Endothelial cell of umbilical vein (primary cell): ENCODE measurements around the gene PHACTR1.

Source experiments
- CTCF ChIP-seq, 2 donors: IDR thresholded peaks; 1 replicate in 1 of 2; 2 replicates in 1 of 2; pipeline ENCODE4 v1.5.1; 2011; ENCODE audit warnings: low read length in 2 of 2, mild to moderate bottlenecking in 2 of 2, moderate library complexity in 2 of 2, control low read depth in 1 of 2, inconsistent platforms in 1 of 2, low read depth in 1 of 2; ENCODE audit not compliant: insufficient read depth in 1 of 2; ENCODE audit errors: extremely low read depth in 1 of 2
- EZH2 ChIP-seq: IDR thresholded peaks from 2 replicates; pipeline ENCODE4 v1.6.1; 2012; ENCODE audit warnings: borderline replicate concordance, low read depth, mild to moderate bottlenecking, moderate library complexity, low read length, inconsistent platforms; ENCODE audit not compliant: severe bottlenecking
- FOS ChIP-seq: IDR thresholded peaks from 2 replicates; pipeline ENCODE4 v1.6.1; 2011; ENCODE audit warnings: mild to moderate bottlenecking, low read length, moderate library complexity, borderline replicate concordance; ENCODE audit not compliant: insufficient read depth
- JUN ChIP-seq: IDR thresholded peaks from 2 replicates; pipeline ENCODE4 v1.6.1; 2011; ENCODE audit warnings: borderline replicate concordance, low read depth; ENCODE audit not compliant: insufficient read length, insufficient read depth
- MAX ChIP-seq: IDR thresholded peaks from 2 replicates; pipeline ENCODE4 v1.6.1; 2011; ENCODE audit not compliant: insufficient read depth, insufficient read length
- POLR2A ChIP-seq: IDR thresholded peaks from 2 replicates; pipeline ENCODE4 v1.6.1; 2012; ENCODE audit warnings: low read depth, mild to moderate bottlenecking, control low read depth, low read length
- POLR2AphosphoS5 ChIP-seq: IDR thresholded peaks from 2 replicates; pipeline ENCODE4 v1.6.1; 2012; ENCODE audit warnings: low read depth, mild to moderate bottlenecking, control low read depth, low read length, moderate library complexity; ENCODE audit not compliant: insufficient read depth

GRCh38 chr6:13191461-13191860, 474.9 kb downstream of the PHACTR1 start:
- TF ChIP-seq MAX (no peak), JUN (no peak), CTCF (IDR thresholded peaks at IDR 0.05; ENCODE audit: extremely low read depth in 1 of 2, insufficient read depth in 1 of 2, low read depth in 1 of 2, low read length in 2 of 2) (no peak), POLR2A (no peak), EZH2 (no peak), FOS (no peak), POLR2AphosphoS5 (no peak)
